GDM1 (cell line): ENCODE data around the gene DAPL1.
"Not testable (repeated sequence)": the region's sequence is repeated elsewhere in the genome, so short reads cannot be mapped to it uniquely, and the experiment has no call there.

Experiments used
- DNase-seq: peaks from one replicate; lab custom pipeline; 2025; lab: John Stamatoyannopoulos, UW

The DAPL1 gene

DNA sequence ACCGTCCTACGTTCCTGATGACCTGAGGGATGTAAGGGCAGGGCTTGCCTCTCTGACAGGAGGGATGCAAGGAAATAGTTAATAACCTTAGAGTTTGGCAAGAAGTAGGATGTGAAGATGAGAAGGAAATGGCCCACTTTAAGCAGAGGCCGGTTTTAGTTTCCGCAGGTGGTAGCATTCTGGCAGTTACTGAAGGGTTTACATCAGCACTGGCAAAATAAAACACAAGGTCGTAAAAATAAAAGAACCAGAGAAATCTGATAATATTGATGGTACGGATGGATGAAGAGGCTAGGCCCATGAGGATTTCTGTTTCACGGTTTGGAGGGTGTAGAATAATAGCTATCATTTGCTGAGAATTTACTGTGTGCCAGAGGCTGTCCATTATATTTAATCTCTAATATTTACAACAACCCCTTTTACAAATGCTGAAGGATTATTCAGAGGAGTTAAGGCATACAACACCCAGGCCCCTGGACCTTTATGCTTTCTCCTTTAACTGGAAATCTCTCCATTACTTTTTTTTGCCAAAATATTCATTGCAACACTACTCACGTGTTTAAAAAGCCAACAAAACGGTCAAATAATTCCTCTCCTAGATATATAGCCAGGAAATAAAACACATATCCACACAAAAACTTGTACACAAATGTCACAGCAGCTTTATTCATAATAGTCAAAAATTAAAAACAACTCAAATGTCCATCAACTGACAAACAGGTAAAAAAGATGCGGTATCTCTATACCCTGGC, 28.5 kb downstream of the DAPL1 start:
- DNase-seq, result no peak

- DNase-seq, result no peak
Observed at GRCh38 chr2:158825021-158825420, 29.9 kb downstream of the DAPL1 start.

- no peak for DNase-seq
Observed at GRCh38 chr2:158826965-158827364, 31.8 kb downstream of the DAPL1 start.

DNA sequence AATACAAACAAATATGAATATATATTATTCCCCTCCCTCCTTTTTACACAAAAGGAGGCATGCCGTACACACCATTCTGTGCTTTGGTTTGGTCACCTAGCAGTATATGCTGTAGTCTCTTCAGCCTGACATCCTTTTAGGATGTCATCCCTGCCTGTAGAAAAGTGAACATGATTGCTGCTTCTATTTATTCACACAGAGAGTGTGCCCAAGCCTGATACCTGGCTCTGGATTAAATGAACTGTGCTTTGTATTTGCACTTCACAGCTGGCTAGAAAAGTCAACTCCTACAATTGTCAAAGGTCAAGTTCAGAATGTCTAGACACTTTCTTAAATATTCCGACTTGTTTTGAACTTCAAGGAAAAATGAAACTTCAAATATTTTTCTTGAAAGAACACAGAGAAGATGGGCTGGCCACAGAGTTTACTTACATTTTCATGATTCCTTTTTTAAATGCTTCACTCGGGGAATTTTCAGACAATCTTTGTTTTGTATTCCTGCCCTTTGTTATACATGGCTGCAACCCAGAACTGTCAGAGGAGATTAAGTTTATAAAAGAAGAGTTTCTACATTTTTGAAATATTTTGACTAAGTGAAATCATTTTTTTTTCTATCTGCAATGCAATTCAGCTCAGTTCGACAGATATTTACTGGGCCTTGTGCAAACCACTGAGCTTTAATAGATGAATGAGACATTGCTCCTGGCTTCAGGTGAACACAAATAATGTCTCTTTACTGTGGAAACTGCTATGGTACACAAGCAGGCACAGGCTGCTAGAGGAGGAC, 33.5 kb downstream of the DAPL1 start:
- DNase-seq, result no peak

DNA sequence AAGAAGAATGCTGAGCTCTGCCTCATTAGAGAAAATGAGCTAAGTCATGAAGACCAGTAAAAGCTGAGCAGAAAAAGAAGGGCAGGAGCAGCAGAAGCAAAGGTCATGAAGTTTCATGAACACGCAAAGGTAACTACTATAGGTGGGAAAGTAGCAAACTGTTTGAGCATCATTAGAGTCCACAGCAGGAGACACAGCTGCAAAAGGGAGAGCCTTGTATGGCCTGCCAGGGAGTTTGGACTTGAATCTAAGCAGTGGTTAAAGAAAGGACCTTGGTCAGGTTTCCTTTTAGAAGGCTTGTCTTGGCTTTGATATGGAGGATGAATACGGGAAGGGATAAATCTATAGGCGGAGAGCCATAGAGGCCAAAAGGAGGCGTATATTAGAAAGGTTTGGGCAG, 34.0 kb downstream of the DAPL1 start:
- no peak for DNase-seq

DNA sequence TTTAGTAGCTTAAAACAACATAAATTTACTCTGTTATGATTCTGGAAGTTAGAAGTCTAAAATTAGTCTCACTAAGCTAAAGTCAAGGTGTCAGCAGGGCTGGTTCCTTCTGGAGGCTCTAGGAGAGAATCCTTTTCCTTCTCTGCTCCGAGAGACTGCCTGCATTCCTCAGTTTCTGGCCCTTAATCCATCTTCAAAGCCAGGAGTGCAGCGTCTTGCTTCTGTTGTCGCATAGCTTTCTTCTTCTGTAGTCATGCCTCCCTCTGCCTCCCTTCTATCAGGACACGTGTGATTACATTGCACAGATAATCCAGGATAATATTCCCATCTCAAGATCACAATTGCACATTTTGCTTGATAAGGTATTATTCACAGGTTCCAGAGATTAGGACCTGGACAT, 35.1 kb downstream of the DAPL1 start:
- no peak for DNase-seq

GRCh38 chr2:158835431-158835830, 40.3 kb downstream of the DAPL1 start:
- DNase-seq, result no peak

GRCh38 chr2:158837645-158838044, 42.5 kb downstream of the DAPL1 start:
- no peak for DNase-seq

DNA sequence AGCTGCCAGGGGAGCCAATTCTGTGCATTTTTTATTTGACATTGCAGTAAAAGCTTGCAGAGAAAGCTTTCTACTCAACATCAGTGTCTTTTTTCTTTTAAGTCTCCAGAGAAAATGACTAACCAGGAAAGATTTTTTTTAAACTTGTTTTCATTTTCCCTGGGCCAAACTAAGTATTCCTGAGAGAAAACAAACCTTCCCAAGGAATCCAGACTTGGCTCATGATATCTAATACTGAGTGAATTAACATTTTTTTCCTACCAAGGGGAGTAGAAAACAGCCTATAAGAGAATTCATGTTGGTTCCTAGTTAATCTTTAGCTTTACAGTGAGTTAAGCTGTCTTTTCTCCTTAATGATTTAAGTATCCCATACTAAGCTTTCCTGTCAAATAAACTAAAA, 46.7 kb downstream of the DAPL1 start:
- DNase-seq, result no peak

DNA sequence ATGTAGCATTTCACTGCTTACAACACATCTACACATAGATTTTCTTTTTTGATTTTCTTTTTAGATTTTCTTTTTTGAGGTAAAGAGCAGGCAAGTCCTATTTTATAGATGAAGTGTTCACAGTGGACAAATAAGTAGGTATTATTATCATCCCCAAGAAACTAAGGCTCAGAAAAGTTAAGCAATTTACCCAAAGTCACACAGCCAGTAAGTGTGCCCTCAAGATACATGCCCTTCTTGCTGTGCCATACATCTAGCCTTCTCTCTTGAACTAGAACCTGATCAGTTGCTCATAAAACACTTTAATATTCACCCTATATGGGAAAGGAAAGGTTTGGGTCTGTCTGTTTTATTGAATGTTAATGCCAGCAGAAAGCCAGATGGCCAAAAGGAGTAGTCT, 50.3 kb downstream of the DAPL1 start:
- DNase-seq, result no peak

- DNase-seq, result no peak
Observed at GRCh38 chr2:158845859-158846258, 50.7 kb downstream of the DAPL1 start.

GRCh38 chr2:158847526-158847925, 52.4 kb downstream of the DAPL1 start:
- DNase-seq, result not testable (repeated sequence)

DNA sequence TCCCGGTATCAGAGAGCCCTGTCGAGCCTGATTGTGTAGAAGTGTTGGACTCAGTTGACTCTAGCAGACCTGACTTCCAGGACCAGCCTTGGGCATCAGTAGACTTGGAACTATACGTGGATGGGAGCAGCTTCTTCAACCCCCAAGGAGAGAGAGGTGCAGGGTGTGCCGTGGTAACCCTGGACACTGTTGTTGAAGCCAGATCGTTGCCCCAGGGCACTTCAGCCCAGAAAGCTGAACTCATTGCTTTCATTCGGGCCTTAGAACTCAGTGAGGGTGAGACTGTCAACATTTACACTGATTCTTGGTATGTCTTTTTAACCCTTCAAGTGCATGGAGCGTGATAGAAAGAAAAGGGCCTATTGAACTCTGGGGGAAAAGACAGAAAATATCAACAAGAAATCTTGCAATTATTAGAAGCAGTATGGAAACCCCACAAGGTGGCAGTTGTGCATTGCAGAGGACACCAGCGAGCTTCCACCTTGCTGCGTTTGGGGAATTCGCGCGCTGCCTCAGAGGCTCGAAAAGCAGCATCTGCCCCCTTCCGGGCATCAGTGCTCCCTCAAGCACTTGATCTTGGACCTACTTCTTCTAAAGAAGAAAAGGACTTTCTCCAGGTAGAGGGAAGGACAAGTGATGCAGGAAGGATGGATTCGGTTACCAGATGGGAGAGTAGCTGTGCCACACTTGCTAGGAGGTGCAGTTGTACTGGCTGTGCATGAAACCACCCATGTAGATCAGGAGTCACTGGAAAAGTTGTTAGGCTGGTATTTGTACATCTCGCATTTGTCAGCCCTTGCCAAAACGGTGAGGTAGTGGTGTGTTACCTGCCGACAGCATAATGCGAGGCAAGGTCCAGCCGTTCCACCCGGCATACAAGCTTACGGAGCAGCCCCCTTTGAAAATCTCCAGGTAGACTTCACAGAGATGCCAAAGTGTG, 53.2 kb downstream of the DAPL1 start:
- not testable (repeated sequence) for DNase-seq

- not testable (repeated sequence) for DNase-seq
Observed at GRCh38 chr2:158860179-158860578, 65.1 kb downstream of the DAPL1 start.

- DNase-seq, result not testable (repeated sequence)
Observed at GRCh38 chr2:158861626-158862025, 66.5 kb downstream of the DAPL1 start.

DNA sequence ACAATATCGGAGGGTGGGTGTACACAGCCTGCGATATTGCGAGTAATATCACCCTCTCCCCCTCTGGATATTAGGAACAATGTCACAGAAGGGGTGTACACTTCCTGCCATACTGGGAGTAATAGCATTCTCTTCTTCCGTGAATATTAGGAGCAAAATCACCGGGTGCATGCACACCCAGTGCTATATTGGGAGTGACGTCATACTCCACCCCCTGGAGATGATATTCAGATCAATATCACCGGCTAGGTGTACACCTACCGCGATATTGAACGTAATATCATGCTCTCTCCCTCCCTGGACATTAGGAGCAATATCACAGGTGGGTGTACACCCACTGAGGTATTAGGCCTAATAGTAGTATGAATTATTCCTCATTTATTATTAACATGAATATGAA, 70.4 kb downstream of the DAPL1 start:
- DNase-seq, result not testable (repeated sequence)
